ENCODE measurements around the gene MINDY2.

GRCh38 chr15:58734859-58735258, 36.2 kb upstream of the MINDY2 start:
- no peak for TF ChIP-seq CTCF (IDR thresholded peaks at IDR 0.05)
- no peak for TF ChIP-seq POLR2A (IDR thresholded peaks at IDR 0.05)
